ENCODE measurements around the gene RABGAP1L. TPM values are rescaled to one million over a fixed set of nuclear protein-coding genes. Genes with fewer than 3 reads are reported as not detected.

The RABGAP1L gene
- total RNA-seq, 1 experiment from 2014 or later = 76.9 TPM

DNA sequence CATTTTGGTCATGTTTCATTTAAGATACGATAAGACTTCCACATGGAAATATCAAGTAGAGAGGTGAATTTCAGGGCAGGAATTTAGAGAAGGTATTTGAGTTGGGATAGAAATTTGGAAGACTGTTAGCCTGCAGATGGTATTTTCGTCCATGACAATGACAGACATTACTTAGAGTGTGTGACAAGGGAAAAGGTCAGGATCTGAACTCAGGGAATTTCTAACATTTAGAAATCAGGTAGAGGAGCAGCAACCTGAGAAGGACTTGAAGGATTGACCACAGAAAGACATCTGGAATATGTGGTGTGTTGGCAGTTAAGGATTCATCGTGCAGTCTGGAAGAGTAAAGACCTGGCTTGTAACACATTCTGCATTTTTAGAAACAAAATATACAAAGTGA is 57.9 kb downstream of the RABGAP1L start (continued):
- TF ChIP-seq SMAD3 (CRISPR knock-in tag; IDR thresholded peaks at IDR 0.05; ENCODE audit: borderline replicate concordance) (no peak), FOXK1 (CRISPR knock-in tag; IDR thresholded peaks at IDR 0.05) (no peak), NFE2L1 (CRISPR knock-in tag; IDR thresholded peaks at IDR 0.05) (no peak)

DNA sequence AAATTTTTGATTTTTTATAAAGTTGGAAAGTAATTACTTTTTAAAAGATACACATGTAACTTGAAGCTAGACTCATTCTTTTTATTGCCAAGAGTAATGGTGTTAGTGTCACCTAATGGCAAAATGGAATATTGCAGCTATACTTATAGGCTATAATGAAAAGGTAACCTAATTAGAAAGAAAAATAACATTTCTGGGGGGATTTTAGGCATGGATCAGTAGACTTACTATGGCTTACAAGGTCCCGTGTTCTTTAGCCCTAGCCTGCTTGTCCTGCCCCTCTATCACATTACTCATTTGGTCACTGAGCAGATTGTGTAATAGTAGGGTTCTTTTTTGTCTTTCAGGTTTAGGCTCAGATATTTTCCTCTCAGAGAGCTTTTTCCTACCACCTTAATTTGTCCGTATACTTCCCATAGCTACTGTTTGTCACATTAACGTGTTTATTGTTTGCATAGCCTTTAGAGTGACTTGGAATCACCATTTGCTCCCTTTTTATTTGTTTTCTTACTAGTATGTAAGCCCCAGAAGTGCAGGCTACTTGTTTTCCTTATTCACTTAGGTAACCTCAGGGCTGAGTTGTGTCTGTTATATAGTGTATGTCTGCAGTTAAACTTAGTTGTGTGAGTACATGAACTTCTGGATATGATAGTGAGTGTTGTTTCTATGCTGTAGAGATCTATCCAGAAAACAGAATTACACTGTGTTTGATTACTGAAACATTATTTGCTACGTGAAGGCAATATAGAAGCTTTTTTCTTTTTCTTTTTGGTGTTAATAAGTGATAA is 58.7 kb downstream of the RABGAP1L start:
- no peak for DNase-seq (ENCODE audit: low spot score)

DNA sequence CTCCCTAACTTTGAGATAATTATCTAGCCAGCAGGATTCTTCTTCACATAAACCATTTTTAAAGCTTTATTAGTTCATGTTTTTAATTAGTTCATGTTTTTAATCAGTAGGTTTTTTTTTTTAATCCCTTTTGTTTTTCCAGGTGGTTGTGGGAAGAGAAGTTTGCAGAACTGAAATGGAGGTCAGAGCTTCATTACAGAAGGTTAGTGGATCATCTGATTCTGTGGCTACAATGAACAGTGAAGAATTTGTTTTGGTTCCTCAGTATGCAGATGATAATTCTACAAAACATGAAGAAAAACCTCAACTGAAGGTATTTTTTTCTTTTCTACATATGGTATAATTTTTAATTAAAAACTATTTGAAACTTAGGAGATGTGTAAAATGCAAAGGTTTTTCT is 59.7 kb downstream of the RABGAP1L start:
- TF ChIP-seq NR3C1 (CRISPR knock-in tag; conservative IDR thresholded peaks at IDR 0.05; ENCODE audit: low read depth) (no peak), ZNF219 (CRISPR knock-in tag; IDR thresholded peaks at IDR 0.05; ENCODE audit: borderline replicate concordance) (no peak)
- ATAC-seq (no peak), DNase-seq (ENCODE audit: low spot score) (no peak)
- Mint-ChIP-seq H3K4me3 (no peak overlapping the region), H3K36me3 (peaks cover 18% of the 10 kb centered on the region), H3K27me3 (ENCODE audit: low read depth) (no peaks in the 10 kb centered on the region), H3K4me1 (no peaks in the 10 kb centered on the region), H3K27ac (no peak overlapping the region), H3K9me3 (peaks cover 14% of the 10 kb centered on the region)
- POLR2A ChIA-PET = no interaction called here
- CTCF ChIA-PET = interaction anchor here (1.3 to 1.7 kb wide), 2 partner anchors 13 to 65 kb away, joined by 4 to 16 read pairs; no protein-coding TSS in a partner anchor

More for the DNA sequence above, 58.7 kb downstream of the RABGAP1L start:
- H3K27me3 Mint-ChIP-seq (ENCODE audit: low read depth) = no peaks in the 10 kb centered on the region
- TF ChIP-seq, protein P1, sequence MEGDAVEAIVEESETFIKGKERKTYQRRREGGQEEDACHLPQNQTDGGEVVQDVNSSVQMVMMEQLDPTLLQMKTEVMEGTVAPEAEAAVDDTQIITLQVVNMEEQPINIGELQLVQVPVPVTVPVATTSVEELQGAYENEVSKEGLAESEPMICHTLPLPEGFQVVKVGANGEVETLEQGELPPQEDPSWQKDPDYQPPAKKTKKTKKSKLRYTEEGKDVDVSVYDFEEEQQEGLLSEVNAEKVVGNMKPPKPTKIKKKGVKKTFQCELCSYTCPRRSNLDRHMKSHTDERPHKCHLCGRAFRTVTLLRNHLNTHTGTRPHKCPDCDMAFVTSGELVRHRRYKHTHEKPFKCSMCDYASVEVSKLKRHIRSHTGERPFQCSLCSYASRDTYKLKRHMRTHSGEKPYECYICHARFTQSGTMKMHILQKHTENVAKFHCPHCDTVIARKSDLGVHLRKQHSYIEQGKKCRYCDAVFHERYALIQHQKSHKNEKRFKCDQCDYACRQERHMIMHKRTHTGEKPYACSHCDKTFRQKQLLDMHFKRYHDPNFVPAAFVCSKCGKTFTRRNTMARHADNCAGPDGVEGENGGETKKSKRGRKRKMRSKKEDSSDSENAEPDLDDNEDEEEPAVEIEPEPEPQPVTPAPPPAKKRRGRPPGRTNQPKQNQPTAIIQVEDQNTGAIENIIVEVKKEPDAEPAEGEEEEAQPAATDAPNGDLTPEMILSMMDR (IDR thresholded peaks at IDR 0.05) = peak; percentile 49
- TF ChIP-seq, protein P2, sequence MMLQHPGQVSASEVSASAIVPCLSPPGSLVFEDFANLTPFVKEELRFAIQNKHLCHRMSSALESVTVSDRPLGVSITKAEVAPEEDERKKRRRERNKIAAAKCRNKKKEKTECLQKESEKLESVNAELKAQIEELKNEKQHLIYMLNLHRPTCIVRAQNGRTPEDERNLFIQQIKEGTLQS (CRISPR knock-in tag; conservative IDR thresholded peaks at IDR 0.05) = no peak
- no peaks in the 10 kb centered on the region for H3K4me1 Mint-ChIP-seq
- peaks cover 18% of the 10 kb centered on the region for H3K36me3 Mint-ChIP-seq
- peak; percentile 66 for ATAC-seq
- ChIA-PET CTCF (interaction anchor here (0.6 to 1.7 kb wide), 14 partner anchors 9 to 328 kb away, joined by 3 to 16 read pairs (median 4); partner anchors contain the start of gene RC3H1), POLR2A (interaction anchor here (0.7 kb wide), 1 partner anchor 196 kb away, joined by 3 read pairs; the partner anchor contains the start of gene RC3H1)
- H3K4me3 Mint-ChIP-seq = no peak overlapping the region
- no peak overlapping the region for H3K27ac Mint-ChIP-seq
- H3K9me3 Mint-ChIP-seq = peaks cover 14% of the 10 kb centered on the region

DNA sequence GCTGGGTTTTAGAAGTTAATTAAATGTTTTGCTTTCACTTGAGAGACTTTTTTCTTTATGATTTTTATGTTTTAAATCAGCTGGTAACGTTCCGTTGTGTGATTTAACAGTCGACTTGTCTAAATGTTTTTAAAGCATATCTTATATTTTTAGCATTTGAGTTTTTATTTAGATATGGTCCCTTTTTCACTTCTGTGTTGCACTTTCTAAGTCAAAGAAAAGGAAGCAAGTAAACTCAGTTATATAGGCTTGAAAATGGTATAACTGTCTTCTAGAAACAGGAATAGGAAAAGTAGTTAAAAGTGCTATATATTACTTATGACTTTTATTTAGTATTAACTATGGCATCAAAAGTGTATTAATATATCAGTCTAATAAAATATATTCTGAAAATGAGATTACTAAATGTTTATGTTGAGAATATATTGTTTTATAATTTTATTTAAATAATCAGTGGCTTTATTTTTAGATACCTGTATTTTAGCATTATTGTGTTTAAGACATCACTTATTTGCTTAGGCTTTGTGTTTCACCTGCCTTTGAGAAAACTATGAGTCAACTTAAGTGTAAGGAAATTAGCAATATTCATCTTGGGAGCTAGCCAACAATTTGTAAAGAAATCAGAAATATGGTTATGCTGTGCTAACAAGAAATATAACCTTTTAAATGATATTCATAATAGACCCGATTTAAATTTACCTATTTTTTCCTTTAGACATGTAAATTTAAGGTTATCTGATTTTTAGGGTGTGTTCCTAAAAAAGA is 60.5 kb downstream of the RABGAP1L start:
- ChIA-PET POLR2A (no interaction called here), CTCF (no interaction called here)
- Mint-ChIP-seq H3K4me3 (no peak overlapping the region), H3K36me3 (peaks cover 18% of the 10 kb centered on the region), H3K27me3 (ENCODE audit: low read depth) (no peaks in the 10 kb centered on the region), H3K9me3 (peaks cover 12% of the 10 kb centered on the region), H3K27ac (no peak overlapping the region), H3K4me1 (no peaks in the 10 kb centered on the region)
- DNase-seq (ENCODE audit: low spot score) = no peak
- no peak for TF ChIP-seq JUN (CRISPR knock-in tag; IDR thresholded peaks at IDR 0.05)
- no peak for TF ChIP-seq JAZF1 (CRISPR knock-in tag; IDR thresholded peaks at IDR 0.05)
- ATAC-seq = no peak

DNA sequence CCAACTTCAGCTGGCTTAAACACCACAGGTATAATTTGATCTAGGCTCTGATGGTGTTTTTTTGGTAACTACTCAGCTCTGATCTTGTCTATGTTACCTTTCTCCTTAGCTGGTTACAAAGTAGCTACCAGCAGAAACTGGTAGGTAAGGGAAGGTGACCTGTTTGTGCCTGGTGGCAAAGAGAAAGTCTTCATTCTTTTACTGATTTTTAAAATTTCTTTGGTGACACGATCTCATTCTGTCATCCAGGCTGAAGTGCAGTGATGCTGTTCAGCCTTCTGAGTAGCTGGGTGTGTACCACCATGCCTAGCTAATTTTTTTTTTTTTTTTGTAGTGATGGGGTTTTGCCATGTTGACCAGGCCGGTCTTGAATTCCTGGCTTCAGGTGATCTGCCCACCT is 62.4 kb downstream of the RABGAP1L start:
- no peak for ATAC-seq
- no peak for DNase-seq (ENCODE audit: low spot score)
- Mint-ChIP-seq H3K4me1 (no peaks in the 10 kb centered on the region), H3K27me3 (ENCODE audit: low read depth) (no peaks in the 10 kb centered on the region), H3K9me3 (peaks cover 10% of the 10 kb centered on the region), H3K36me3 (peaks cover 18% of the 10 kb centered on the region), H3K27ac (no peak overlapping the region), H3K4me3 (no peak overlapping the region)
- TF ChIP-seq SP1 (CRISPR knock-in tag; conservative IDR thresholded peaks at IDR 0.05) = no peak
- TF ChIP-seq ZNF232 (CRISPR knock-in tag; IDR thresholded peaks at IDR 0.05) = no peak
- no peak for TF ChIP-seq SOX15 (CRISPR knock-in tag; IDR thresholded peaks at IDR 0.05)
- TF ChIP-seq, protein P3, sequence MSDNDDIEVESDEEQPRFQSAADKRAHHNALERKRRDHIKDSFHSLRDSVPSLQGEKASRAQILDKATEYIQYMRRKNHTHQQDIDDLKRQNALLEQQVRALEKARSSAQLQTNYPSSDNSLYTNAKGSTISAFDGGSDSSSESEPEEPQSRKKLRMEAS (CRISPR knock-in tag; IDR thresholded peaks at IDR 0.05) = no peak
- TF ChIP-seq ZNF263 (CRISPR knock-in tag; IDR thresholded peaks at IDR 0.05; ENCODE audit: low read depth) = no peak
- TF ChIP-seq ZNF121 (CRISPR knock-in tag; IDR thresholded peaks at IDR 0.05) = no peak
- ChIA-PET CTCF (no interaction called here), POLR2A (no interaction called here)
